ENCODE data around the gene PIK3C2B.
"Not testable (repeated sequence)": the region's sequence is repeated elsewhere in the genome, so short reads cannot be mapped to it uniquely, and the experiment has no call there.

PIK3C2B gene

DNA sequence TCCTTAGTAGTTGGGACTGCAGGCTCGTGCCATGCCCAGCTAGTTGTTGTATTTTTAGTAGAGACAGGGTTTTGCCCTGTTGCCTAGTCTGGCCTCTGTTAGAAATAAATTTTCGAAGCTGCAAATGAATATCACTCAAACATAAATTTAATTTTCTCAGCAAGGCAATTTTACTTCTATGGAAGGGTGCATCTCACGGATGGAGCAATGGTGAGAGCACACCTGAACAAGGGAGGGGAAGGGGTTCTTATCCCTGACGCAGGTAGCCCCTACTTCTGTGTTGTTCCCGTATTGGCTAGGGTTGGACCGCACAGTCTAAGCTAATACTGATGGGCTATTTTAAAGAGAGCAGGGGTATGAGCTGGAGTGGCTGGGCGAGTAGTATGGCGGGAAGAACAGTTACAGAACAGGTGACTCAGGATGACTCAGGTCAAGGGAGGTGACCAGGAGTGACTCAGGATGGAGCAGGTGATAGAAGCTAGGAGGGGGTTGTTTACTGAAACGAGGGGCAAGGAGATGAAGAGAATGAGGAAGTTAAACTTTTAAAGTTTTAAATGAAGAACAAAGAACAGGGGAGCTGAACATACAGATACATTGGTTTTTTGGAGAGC is 29.1 kb upstream of the PIK3C2B start:
- Histone ChIP-seq H3K4me1 (ENCODE audit: control insufficient read depth in 2 of 2, insufficient read depth in 2 of 2, low read length in 2 of 2) (peaks cover 0 to 6% of the 10 kb centered on the region in 2 donors), H3K4me3 (ENCODE audit: low read length in 2 of 2) (no peak overlapping the region), H3K9me3 (ENCODE audit: control insufficient read depth in 2 of 2, low read length in 2 of 2) (peaks cover 0 to 2% of the 10 kb centered on the region in 2 donors), H3K27ac (ENCODE audit: low read depth in 2 of 2, low read length in 2 of 2) (no peak overlapping the region), H3K9ac (ENCODE audit: low read depth in 1 of 2, low read length in 2 of 2) (no peak overlapping the region), H3K36me3 (ENCODE audit: control insufficient read depth in 2 of 2, insufficient read depth in 2 of 2, low read length in 2 of 2) (peaks cover 17 to 26% of the 10 kb centered on the region in 2 donors), H3K27me3 (ENCODE audit: control insufficient read depth in 2 of 2, insufficient read depth in 2 of 2, low read length in 2 of 2) (no peaks in the 10 kb centered on the region)

GRCh38 chr1:204521941-204522521 is 27.4 kb upstream of the PIK3C2B start:
- not testable (repeated sequence) for H3K9me3 ChIP-seq (ENCODE audit: control insufficient read depth in 2 of 2, low read length in 2 of 2); H3K9ac ChIP-seq (ENCODE audit: low read depth in 1 of 2, low read length in 2 of 2); H3K4me3 ChIP-seq (ENCODE audit: low read length in 2 of 2); H3K27me3 ChIP-seq (ENCODE audit: control insufficient read depth in 2 of 2, insufficient read depth in 2 of 2, low read length in 2 of 2)
- H3K27ac ChIP-seq (ENCODE audit: low read depth in 2 of 2, low read length in 2 of 2): peak overlapping the region in 1 of 2 donors; percentile 61
- peaks cover 8 to 17% of the 10 kb centered on the region in 2 donors for H3K36me3 ChIP-seq (ENCODE audit: control insufficient read depth in 2 of 2, insufficient read depth in 2 of 2, low read length in 2 of 2)
- H3K4me1 ChIP-seq (ENCODE audit: control insufficient read depth in 2 of 2, insufficient read depth in 2 of 2, low read length in 2 of 2): peaks cover 9 to 15% of the 10 kb centered on the region in 2 donors

DNA sequence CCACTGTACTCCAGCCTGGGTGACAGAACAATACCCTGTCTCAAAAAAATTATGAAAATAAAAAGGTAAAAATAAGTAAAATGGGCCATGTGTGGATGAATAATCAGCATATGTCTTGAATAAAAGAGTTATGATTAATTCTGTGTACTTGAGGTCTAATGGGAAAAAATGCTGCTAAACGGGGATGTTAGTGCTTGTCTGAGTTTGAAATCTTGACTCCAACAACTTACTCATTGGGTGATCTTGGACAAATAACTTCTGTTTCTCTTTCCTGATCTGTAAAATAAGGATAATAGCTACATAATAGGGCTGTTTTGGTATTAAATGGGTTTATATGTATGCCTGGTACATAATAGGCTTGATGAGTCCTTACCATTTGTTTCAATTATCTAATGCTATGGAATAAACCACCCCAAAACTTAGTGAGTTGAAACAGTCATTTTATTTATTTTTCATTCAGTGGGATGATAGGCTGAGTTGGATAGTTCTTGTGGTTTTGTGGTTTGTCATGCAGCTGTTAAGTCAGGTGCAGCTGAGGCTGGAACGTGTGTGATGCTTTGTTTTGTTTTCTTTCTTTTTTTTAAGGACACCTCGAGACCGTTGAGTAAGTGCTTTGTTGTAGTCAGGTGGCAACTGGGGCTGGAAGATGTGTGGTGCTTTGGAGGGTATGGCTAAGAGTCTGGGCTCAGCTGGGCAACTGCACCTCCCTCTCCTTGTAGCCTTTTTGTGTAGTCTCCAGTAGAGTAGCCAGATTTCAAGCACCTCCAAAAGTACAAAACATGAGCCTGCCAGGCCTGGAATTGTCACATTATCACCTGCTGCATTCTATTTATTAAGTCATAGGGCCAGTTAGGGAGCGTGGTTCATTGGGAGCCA is 26.5 kb upstream of the PIK3C2B start:
- Histone ChIP-seq H3K4me1 (ENCODE audit: control insufficient read depth in 2 of 2, insufficient read depth in 2 of 2, low read length in 2 of 2) (peaks cover 12 to 17% of the 10 kb centered on the region in 2 donors), H3K9me3 (ENCODE audit: control insufficient read depth in 2 of 2, low read length in 2 of 2) (peaks cover 0 to 2% of the 10 kb centered on the region in 2 donors), H3K4me3 (ENCODE audit: low read length in 2 of 2) (peak overlapping the region in 1 of 2 donors; percentile 21), H3K27me3 (ENCODE audit: control insufficient read depth in 2 of 2, insufficient read depth in 2 of 2, low read length in 2 of 2) (no peaks in the 10 kb centered on the region), H3K9ac (ENCODE audit: low read depth in 1 of 2, low read length in 2 of 2) (peak overlapping the region in 1 of 2 donors; percentile 3), H3K27ac (ENCODE audit: low read depth in 2 of 2, low read length in 2 of 2) (peak overlapping the region; percentile 38 to 71), H3K36me3 (ENCODE audit: control insufficient read depth in 2 of 2, insufficient read depth in 2 of 2, low read length in 2 of 2) (peaks cover 3 to 14% of the 10 kb centered on the region in 2 donors)

DNA sequence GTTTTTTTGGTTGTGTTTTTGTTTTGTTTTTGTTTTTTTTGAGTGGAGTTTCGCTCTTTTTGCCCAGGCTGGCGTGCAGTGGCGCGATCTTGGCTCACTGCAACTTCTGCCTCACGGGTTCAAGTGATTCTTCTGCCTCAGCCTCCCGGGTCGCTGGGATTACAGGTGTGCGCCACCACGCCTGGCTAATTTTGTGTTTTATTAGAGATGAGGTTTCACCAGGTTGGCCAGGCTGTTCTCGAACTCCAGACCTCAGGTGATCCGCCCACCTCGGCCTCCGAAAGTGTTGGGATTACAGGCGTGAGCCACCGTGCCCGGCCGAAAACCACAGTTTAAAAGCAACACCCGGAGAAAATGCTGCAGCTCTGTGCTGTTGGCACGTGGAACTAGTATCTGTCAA is 22.8 kb upstream of the PIK3C2B start:
- H3K27ac ChIP-seq (ENCODE audit: low read depth in 2 of 2, low read length in 2 of 2): peak overlapping the region in 1 of 2 donors; percentile 98
- peak overlapping the region in 1 of 2 donors; percentile 99 for H3K4me3 ChIP-seq (ENCODE audit: low read length in 2 of 2)
- H3K36me3 ChIP-seq (ENCODE audit: control insufficient read depth in 2 of 2, insufficient read depth in 2 of 2, low read length in 2 of 2); H3K9ac ChIP-seq (ENCODE audit: low read depth in 1 of 2, low read length in 2 of 2); H3K9me3 ChIP-seq (ENCODE audit: control insufficient read depth in 2 of 2, low read length in 2 of 2); H3K27me3 ChIP-seq (ENCODE audit: control insufficient read depth in 2 of 2, insufficient read depth in 2 of 2, low read length in 2 of 2): not testable (repeated sequence)
- H3K4me1 ChIP-seq (ENCODE audit: control insufficient read depth in 2 of 2, insufficient read depth in 2 of 2, low read length in 2 of 2): peaks cover 18 to 20% of the 10 kb centered on the region in 2 donors

- peaks cover 0 to 6% of the 10 kb centered on the region in 2 donors for H3K36me3 ChIP-seq (ENCODE audit: control insufficient read depth in 2 of 2, insufficient read depth in 2 of 2, low read length in 2 of 2)
- H3K27me3 ChIP-seq (ENCODE audit: control insufficient read depth in 2 of 2, insufficient read depth in 2 of 2, low read length in 2 of 2): no peaks in the 10 kb centered on the region
- peak within 1 kb of the TSS; percentile 89 to 99 for H3K4me3 ChIP-seq (ENCODE audit: low read length in 2 of 2)
- peak within 1 kb of the TSS; percentile 97 to 98 for H3K27ac ChIP-seq (ENCODE audit: low read depth in 2 of 2, low read length in 2 of 2)
- peak within 1 kb of the TSS; percentile 90 to 93 for H3K9ac ChIP-seq (ENCODE audit: low read depth in 1 of 2, low read length in 2 of 2)
- peaks cover 18 to 20% of the 10 kb centered on the region in 2 donors for H3K4me1 ChIP-seq (ENCODE audit: control insufficient read depth in 2 of 2, insufficient read depth in 2 of 2, low read length in 2 of 2)
- no peaks in the 10 kb centered on the region for H3K9me3 ChIP-seq (ENCODE audit: control insufficient read depth in 2 of 2, low read length in 2 of 2)
Observed at GRCh38 chr1:204516180-204516879, 21.7 kb upstream of the PIK3C2B start, which contains the start of gene MDM4. TSS of gene MDM4 (plus strand) at chr1:204516406. CDS start at chr1:204525519, 9,113 bp downstream.

DNA sequence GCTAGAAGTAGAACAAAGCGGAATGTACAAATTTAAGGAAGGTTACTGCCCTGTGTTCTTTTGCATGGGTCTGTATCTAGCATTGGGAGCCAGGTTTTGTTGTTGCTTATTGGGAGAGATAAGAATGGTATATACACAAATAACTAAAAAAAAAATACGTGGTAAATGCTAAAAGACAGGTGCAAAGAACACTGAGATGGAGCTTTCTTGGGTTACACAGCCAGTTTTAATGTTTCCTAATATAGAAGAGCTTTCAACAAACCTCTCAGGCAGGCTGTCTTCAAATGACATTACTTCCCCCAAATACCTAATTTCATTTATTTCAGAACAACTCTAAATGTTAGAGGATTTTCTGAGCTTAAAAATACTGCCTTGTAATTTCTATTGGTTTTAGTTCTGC is 20.2 kb upstream of the PIK3C2B start:
- Histone ChIP-seq H3K27me3 (ENCODE audit: control insufficient read depth in 2 of 2, insufficient read depth in 2 of 2, low read length in 2 of 2) (no peaks in the 10 kb centered on the region), H3K4me3 (ENCODE audit: low read length in 2 of 2) (no peak overlapping the region), H3K36me3 (ENCODE audit: control insufficient read depth in 2 of 2, insufficient read depth in 2 of 2, low read length in 2 of 2) (peaks cover 0 to 6% of the 10 kb centered on the region in 2 donors), H3K9ac (ENCODE audit: low read depth in 1 of 2, low read length in 2 of 2) (no peak overlapping the region), H3K27ac (ENCODE audit: low read depth in 2 of 2, low read length in 2 of 2) (no peak overlapping the region), H3K9me3 (ENCODE audit: control insufficient read depth in 2 of 2, low read length in 2 of 2) (no peaks in the 10 kb centered on the region), H3K4me1 (ENCODE audit: control insufficient read depth in 2 of 2, insufficient read depth in 2 of 2, low read length in 2 of 2) (peaks cover 14 to 18% of the 10 kb centered on the region in 2 donors)

DNA sequence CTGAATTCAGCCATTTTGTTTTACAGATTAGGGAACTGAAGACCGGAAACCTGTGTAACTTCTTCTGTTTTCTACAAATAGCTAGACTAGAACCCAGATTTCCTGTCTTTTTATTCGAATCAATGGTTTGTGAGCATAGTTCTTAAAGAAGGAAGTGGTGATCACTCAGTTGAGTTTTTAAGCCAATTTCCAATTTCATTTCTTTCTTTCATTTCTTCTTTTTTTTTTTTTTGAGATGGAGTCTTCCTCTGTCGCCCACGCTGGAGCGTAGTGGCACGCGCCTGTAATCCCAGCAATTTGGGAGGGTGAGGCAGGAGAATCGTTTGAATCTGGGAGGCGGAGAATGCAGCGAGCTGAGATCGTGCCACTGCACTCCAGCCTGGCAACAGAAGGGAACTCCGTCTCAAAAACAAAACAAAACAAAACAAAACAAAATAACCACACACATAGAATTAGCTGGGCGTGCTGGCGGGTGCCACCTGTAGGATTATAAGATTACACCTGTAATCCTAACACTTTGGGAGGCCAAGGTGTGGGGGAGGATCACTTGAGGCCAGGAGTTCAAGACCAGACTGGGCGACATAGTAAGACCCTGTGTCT is 18.6 kb upstream of the PIK3C2B start:
- no peaks in the 10 kb centered on the region for H3K27me3 ChIP-seq (ENCODE audit: control insufficient read depth in 2 of 2, insufficient read depth in 2 of 2, low read length in 2 of 2)
- peaks cover 14 to 18% of the 10 kb centered on the region in 2 donors for H3K4me1 ChIP-seq (ENCODE audit: control insufficient read depth in 2 of 2, insufficient read depth in 2 of 2, low read length in 2 of 2)
- peaks cover 0 to 3% of the 10 kb centered on the region in 2 donors for H3K36me3 ChIP-seq (ENCODE audit: control insufficient read depth in 2 of 2, insufficient read depth in 2 of 2, low read length in 2 of 2)
- H3K4me3 ChIP-seq (ENCODE audit: low read length in 2 of 2): peak overlapping the region; percentile 31 to 35
- peak overlapping the region; percentile 67 for H3K27ac ChIP-seq (ENCODE audit: low read depth in 2 of 2, low read length in 2 of 2)
- H3K9me3 ChIP-seq (ENCODE audit: control insufficient read depth in 2 of 2, low read length in 2 of 2): no peaks in the 10 kb centered on the region
- H3K9ac ChIP-seq (ENCODE audit: low read depth in 1 of 2, low read length in 2 of 2): no peak overlapping the region

DNA sequence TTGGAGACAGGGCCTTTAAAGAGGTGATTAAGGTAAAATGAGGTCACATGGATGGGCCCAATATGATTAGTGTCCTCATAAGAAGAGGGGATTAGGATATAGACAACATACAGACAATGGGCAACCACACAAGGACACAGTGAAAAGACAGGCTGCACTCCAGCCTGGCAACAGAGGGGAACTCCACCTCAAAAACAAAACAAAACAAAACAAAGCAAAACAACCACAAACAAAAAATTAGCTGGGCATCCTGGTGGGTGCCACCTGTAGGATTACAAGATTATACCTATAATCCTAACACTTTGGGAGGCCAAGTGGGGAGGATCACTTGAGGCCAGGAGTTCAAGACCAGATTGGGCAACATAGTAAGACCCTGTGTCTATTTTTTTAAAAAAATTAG is 16.8 kb upstream of the PIK3C2B start:
- Histone ChIP-seq H3K9ac (ENCODE audit: low read depth in 1 of 2, low read length in 2 of 2) (no peak overlapping the region), H3K4me3 (ENCODE audit: low read length in 2 of 2) (no peak overlapping the region), H3K4me1 (ENCODE audit: control insufficient read depth in 2 of 2, insufficient read depth in 2 of 2, low read length in 2 of 2) (peaks cover 7 to 14% of the 10 kb centered on the region in 2 donors), H3K9me3 (ENCODE audit: control insufficient read depth in 2 of 2, low read length in 2 of 2) (no peaks in the 10 kb centered on the region), H3K27me3 (ENCODE audit: control insufficient read depth in 2 of 2, insufficient read depth in 2 of 2, low read length in 2 of 2) (no peaks in the 10 kb centered on the region), H3K27ac (ENCODE audit: low read depth in 2 of 2, low read length in 2 of 2) (no peak overlapping the region), H3K36me3 (ENCODE audit: control insufficient read depth in 2 of 2, insufficient read depth in 2 of 2, low read length in 2 of 2) (no peaks in the 10 kb centered on the region)

DNA sequence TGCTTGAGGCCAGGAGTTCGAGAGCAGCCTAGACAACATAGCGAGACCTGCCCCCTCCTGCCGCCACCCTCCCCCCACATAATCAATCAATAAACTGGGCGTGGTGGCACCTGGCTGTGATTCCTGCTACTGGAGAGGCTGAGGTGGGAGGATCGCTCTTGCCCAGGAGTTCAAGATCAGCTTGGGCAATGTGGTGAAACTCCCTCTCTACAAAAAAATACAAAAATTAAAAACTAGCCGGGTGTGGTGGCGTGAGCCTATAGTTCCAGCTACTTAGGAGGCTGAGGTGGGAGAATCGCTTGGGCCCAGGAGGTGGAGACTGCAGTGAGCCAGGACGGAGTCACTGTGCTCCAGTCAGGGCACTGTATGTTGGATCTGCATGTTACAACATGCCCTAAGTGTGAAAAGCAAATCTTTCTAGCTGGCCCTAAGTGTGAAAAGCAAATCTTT is 14.6 kb upstream of the PIK3C2B start:
- no peak overlapping the region for H3K9ac ChIP-seq (ENCODE audit: low read depth in 1 of 2, low read length in 2 of 2)
- no peaks in the 10 kb centered on the region for H3K9me3 ChIP-seq (ENCODE audit: control insufficient read depth in 2 of 2, low read length in 2 of 2)
- no peak overlapping the region for H3K4me3 ChIP-seq (ENCODE audit: low read length in 2 of 2)
- peaks cover 11 to 17% of the 10 kb centered on the region in 2 donors for H3K4me1 ChIP-seq (ENCODE audit: control insufficient read depth in 2 of 2, insufficient read depth in 2 of 2, low read length in 2 of 2)
- H3K27ac ChIP-seq (ENCODE audit: low read depth in 2 of 2, low read length in 2 of 2): no peak overlapping the region
- H3K36me3 ChIP-seq (ENCODE audit: control insufficient read depth in 2 of 2, insufficient read depth in 2 of 2, low read length in 2 of 2): no peaks in the 10 kb centered on the region
- H3K27me3 ChIP-seq (ENCODE audit: control insufficient read depth in 2 of 2, insufficient read depth in 2 of 2, low read length in 2 of 2): no peaks in the 10 kb centered on the region

Data from mucosa of rectum (tissue), 2 donors.